ENCODE measurements around the gene NSD1. TPM values are rescaled to one million over a fixed set of nuclear protein-coding genes. Genes with fewer than 3 reads are reported as not detected.

The NSD1 gene
- total and polyA plus RNA-seq, 9 of the 15 experiments (the other 6 are each of a cell fraction or from before 2014, with no cell fraction given) = 3.8 to 51.0 (median 24.7) TPM

GRCh38 chr5:177295924-177296323 is 162.4 kb downstream of the NSD1 start:
- POLR2A ChIA-PET = interaction anchor here (0.6 to 1.8 kb wide), 3 partner anchors 8 to 112 kb away, joined by 3 to 6 read pairs (median 6); no protein-coding TSS in a partner anchor
- DNase-seq (ENCODE audit: extremely low read depth in 1 of 4, low spot score in 3 of 4) (no peak), FAIRE-seq (no peak), ATAC-seq (no peak)
- Histone ChIP-seq H3K79me2 (ENCODE audit: control insufficient read depth, insufficient read depth, low read length) (no peaks in the 10 kb centered on the region), H3K27me3 (ENCODE audit: control insufficient read depth in 2 of 2, insufficient read depth in 2 of 2, low read length in 2 of 2) (no peaks in the 10 kb centered on the region), H3K4me1 (replicated peaks in 1 of 2; ENCODE audit: control insufficient read depth in 2 of 2, insufficient read depth in 2 of 2, low read length in 2 of 2) (peaks cover 0 to 9% of the 10 kb centered on the region in 2 experiments; a peak in 4 of 5 replicates), H4K20me1 (replicated peaks; ENCODE audit: control insufficient read depth, insufficient read depth, low read length) (0 out of 2 replicates have a peak, but pooled peaks cover 3% of the 10 kb centered on the region), H3K27ac (ENCODE audit: extremely low read depth, low read depth, low read length) (no peak overlapping the region), H3K9me3 (replicated peaks; ENCODE audit: control insufficient read depth, insufficient read depth, low read depth, low read length) (no peaks in the 10 kb centered on the region), H3K9me1 (ENCODE audit: control insufficient read depth, insufficient read depth, low read length) (no peaks in the 10 kb centered on the region), H2AFZ (ENCODE audit: low read depth, low read length) (no peak overlapping the region), H3K36me3 (ENCODE audit: control insufficient read depth, insufficient read depth, low read length) (peaks cover 77% of the 10 kb centered on the region; the same call in 2 of the 3 replicates), H3K4me2 (ENCODE audit: insufficient read depth, low read length) (no peak overlapping the region), H3K9ac (ENCODE audit: insufficient read depth in 1 of 2, low read depth in 2 of 2, low read length in 2 of 2) (no peak overlapping the region), H3K4me3 (no peak overlapping the region)
- no TSS peak for BruUV-seq (replicated peaks)
- CTCF ChIA-PET (ENCODE audit: low intra/inter-chr PET ratio) = no interaction called here
- WGBS (ENCODE audit: insufficient coverage, low coverage, missing lambda C conversion rate) = 93% methylated on average over 9 of the region's 9 CpGs
- intact Hi-C loops (cut with micrococcal nuclease) = no loop called here
- TF ChIP-seq POLR2G (IDR thresholded peaks at IDR 0.05; ENCODE audit: low read depth, low read length) = peak; percentile 51; the same call in 1 of the 2 replicates
- no peak for TF ChIP-seq VEZF1 (CRISPR knock-in tag; IDR thresholded peaks at IDR 0.05)
- peak; percentile 72 for TF ChIP-seq RBM22 (IDR thresholded peaks at IDR 0.05; ENCODE audit: low read depth, low read length, poor library complexity, severe bottlenecking)
- in situ Hi-C loops (cut with MboI) = no loop called here

DNA sequence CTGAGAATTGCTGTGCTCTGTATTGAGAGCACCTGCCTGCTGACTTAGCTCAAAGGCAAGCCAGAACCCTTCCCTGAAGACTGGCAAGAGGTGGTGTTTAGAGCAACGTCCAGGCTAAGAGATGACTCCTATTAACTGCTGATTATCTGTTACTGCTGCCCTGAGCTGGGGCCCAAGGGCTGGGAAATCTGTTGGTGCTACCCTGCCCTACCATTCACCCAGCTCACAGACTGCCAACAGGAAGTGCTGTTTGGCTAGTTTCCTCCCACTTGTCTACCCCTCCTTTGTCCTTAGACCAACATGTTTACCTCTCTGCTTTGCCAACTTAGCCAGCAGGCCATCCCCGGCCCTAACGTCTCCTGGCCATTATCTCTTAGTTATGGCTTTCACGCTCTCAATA is 163.0 kb downstream of the NSD1 start:
- Histone ChIP-seq H3K27me3 (ENCODE audit: control insufficient read depth in 2 of 2, insufficient read depth in 2 of 2, low read length in 2 of 2) (no peaks in the 10 kb centered on the region), H3K9ac (ENCODE audit: insufficient read depth in 1 of 2, low read depth in 2 of 2, low read length in 2 of 2) (no peak overlapping the region), H3K4me1 (replicated peaks in 1 of 2; ENCODE audit: control insufficient read depth in 2 of 2, insufficient read depth in 2 of 2, low read length in 2 of 2) (peaks cover 3 to 15% of the 10 kb centered on the region in 2 experiments; a peak in 4 of 5 replicates), H4K20me1 (replicated peaks; ENCODE audit: control insufficient read depth, insufficient read depth, low read length) (peaks cover 3% of the 10 kb centered on the region; the same call in 1 of the 2 replicates), H3K9me1 (ENCODE audit: control insufficient read depth, insufficient read depth, low read length) (no peaks in the 10 kb centered on the region), H3K9me3 (replicated peaks; ENCODE audit: control insufficient read depth, insufficient read depth, low read depth, low read length) (no peaks in the 10 kb centered on the region), H3K79me2 (ENCODE audit: control insufficient read depth, insufficient read depth, low read length) (peaks cover 2% of the 10 kb centered on the region; the same call in 1 of the 3 replicates), H3K36me3 (ENCODE audit: control insufficient read depth, insufficient read depth, low read length) (peaks cover 79% of the 10 kb centered on the region), H2AFZ (ENCODE audit: low read depth, low read length) (no peak overlapping the region), H3K27ac (ENCODE audit: extremely low read depth, low read depth, low read length) (no peak overlapping the region; the same call in 2 of the 3 replicates), H3K4me3 (no peak overlapping the region), H3K4me2 (ENCODE audit: insufficient read depth, low read length) (no peak overlapping the region)
- POLR2A ChIA-PET = interaction anchor here (0.6 to 1.8 kb wide), 6 partner anchors 9 to 185 kb away, joined by 3 to 6 read pairs (median 4); no protein-coding TSS in a partner anchor
- FAIRE-seq = no peak
- in situ Hi-C loops (cut with MboI) = no loop called here
- 76% methylated on average over 4 of the region's 4 CpGs for WGBS (ENCODE audit: insufficient coverage, low coverage, missing lambda C conversion rate)
- intact Hi-C loops (cut with micrococcal nuclease) = no loop called here
- CTCF ChIA-PET (ENCODE audit: low intra/inter-chr PET ratio) = no interaction called here
- DNase-seq (ENCODE audit: extremely low read depth in 1 of 4, low spot score in 3 of 4) = no peak
- ATAC-seq = no peak
- no TSS peak for BruUV-seq (replicated peaks)
- TF ChIP-seq ZNF592 (IDR thresholded peaks at IDR 0.05) (no peak), BCOR (IDR thresholded peaks at IDR 0.05) (no peak), ZNF311 (CRISPR knock-in tag; IDR thresholded peaks at IDR 0.05) (no peak)
- TF ChIP-seq, protein P1, sequence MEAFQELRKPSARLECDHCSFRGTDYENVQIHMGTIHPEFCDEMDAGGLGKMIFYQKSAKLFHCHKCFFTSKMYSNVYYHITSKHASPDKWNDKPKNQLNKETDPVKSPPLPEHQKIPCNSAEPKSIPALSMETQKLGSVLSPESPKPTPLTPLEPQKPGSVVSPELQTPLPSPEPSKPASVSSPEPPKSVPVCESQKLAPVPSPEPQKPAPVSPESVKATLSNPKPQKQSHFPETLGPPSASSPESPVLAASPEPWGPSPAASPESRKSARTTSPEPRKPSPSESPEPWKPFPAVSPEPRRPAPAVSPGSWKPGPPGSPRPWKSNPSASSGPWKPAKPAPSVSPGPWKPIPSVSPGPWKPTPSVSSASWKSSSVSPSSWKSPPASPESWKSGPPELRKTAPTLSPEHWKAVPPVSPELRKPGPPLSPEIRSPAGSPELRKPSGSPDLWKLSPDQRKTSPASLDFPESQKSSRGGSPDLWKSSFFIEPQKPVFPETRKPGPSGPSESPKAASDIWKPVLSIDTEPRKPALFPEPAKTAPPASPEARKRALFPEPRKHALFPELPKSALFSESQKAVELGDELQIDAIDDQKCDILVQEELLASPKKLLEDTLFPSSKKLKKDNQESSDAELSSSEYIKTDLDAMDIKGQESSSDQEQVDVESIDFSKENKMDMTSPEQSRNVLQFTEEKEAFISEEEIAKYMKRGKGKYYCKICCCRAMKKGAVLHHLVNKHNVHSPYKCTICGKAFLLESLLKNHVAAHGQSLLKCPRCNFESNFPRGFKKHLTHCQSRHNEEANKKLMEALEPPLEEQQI (IDR thresholded peaks at IDR 0.05) = no peak

All from K562 (cell line).